LNCaP clone FGC (cell line): ENCODE measurements around the gene PRPF31.

ENCODE experiments used
- DNase-seq: peaks from one replicate; pipeline ENCODE4 v3.0.0-alpha.2; 2011; ENCODE audit warnings: low read depth
- H3K4me3 ChIP-seq: 2 replicates; pipeline ENCODE4 v1.5.1; 2011; ENCODE audit warnings: mild to moderate bottlenecking, low read depth, low read length, control low read depth
- CTCF ChIP-seq: IDR thresholded peaks from 2 replicates; pipeline ENCODE4 v1.5.1; 2012; ENCODE audit warnings: mild to moderate bottlenecking; ENCODE audit not compliant: control insufficient read depth, insufficient read depth; ENCODE audit errors: extremely low read depth

Gene PRPF31

GRCh38 chr19:54159352-54160181, 44.0 kb downstream of the PRPF31 start, which contains the start of gene LENG1:
Gene LENG1, minus strand, starts transcription at chr19:54159721. Its CDS starts 26 bp downstream, at chr19:54159695.
- TF ChIP-seq CTCF, result peak; percentile 31
- H3K4me3 ChIP-seq, result peak within 1 kb of the TSS; percentile 62
- DNase-seq, result peak; percentile 100

- no peak for TF ChIP-seq CTCF
- no peak for DNase-seq
- H3K4me3 ChIP-seq, result peak overlapping the region; percentile 62
These were observed 44.7 kb downstream of the PRPF31 start for GRCh38 chr19:54160182-54160811.

GRCh38 chr19:54160854-54161253, 45.3 kb downstream of the PRPF31 start:
- H3K4me3 ChIP-seq, result peak overlapping the region; percentile 62
- TF ChIP-seq CTCF, result no peak
- no peak for DNase-seq

GRCh38 chr19:54162241-54162805, 46.8 kb downstream of the PRPF31 start:
- H3K4me3 ChIP-seq, result peak overlapping the region; percentile 39
- peak; percentile 68 for DNase-seq

GRCh38 chr19:54162884-54163283, 47.3 kb downstream of the PRPF31 start:
- no peak for DNase-seq
- peak overlapping the region; percentile 39 for H3K4me3 ChIP-seq
- no peak for TF ChIP-seq CTCF

More at GRCh38 chr19:54162241-54162805, 46.8 kb downstream of the PRPF31 start:
- TF ChIP-seq CTCF, result no peak

- H3K4me3 ChIP-seq, result no peak overlapping the region
- TF ChIP-seq CTCF, result no peak
- DNase-seq, result no peak
These were observed 49.0 kb downstream of the PRPF31 start for GRCh38 chr19:54164369-54165068.
